ENCODE data around the gene TTC14.

Gene TTC14

GRCh38 chr3:180631317-180631716 lies 29.4 kb downstream of the TTC14 start:
- no peak for DNase-seq

GRCh38 chr3:180633722-180634121 lies 31.8 kb downstream of the TTC14 start:
- DNase-seq = no peak

GRCh38 chr3:180640987-180641386 lies 39.0 kb downstream of the TTC14 start:
- DNase-seq = no peak

- no peak for DNase-seq
Measured at GRCh38 chr3:180646187-180646790, 44.3 kb downstream of the TTC14 start.

- DNase-seq = no peak
Measured at GRCh38 chr3:180656406-180656805, 54.4 kb downstream of the TTC14 start.

GRCh38 chr3:180657094-180657493 lies 55.1 kb downstream of the TTC14 start:
- DNase-seq = no peak

All from NCI-H1048 (cell line).